ENCODE results near the gene CEP95.

The CEP95 gene

DNA sequence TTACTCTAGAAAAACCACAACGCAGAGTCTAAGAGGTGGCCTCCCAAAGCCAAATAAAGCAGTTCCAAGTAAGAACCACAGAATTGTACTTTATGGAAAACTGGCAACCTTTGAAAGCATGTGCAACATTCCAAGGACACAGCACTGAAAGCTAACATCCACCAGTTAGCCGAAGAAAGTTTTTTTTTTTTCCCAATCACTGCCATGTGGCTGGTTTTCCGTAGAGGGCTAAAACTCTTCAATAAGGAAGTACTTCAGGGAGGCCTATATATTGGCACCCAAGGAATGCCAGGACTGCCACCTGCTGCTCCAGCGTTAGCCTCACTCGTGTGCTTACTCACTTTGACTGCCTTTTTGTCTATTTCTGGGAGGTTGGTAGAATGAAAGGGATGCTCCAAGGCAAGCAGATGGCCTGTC lies 25.2 kb downstream of the CEP95 start:
- TF ChIP-seq, protein P1, sequence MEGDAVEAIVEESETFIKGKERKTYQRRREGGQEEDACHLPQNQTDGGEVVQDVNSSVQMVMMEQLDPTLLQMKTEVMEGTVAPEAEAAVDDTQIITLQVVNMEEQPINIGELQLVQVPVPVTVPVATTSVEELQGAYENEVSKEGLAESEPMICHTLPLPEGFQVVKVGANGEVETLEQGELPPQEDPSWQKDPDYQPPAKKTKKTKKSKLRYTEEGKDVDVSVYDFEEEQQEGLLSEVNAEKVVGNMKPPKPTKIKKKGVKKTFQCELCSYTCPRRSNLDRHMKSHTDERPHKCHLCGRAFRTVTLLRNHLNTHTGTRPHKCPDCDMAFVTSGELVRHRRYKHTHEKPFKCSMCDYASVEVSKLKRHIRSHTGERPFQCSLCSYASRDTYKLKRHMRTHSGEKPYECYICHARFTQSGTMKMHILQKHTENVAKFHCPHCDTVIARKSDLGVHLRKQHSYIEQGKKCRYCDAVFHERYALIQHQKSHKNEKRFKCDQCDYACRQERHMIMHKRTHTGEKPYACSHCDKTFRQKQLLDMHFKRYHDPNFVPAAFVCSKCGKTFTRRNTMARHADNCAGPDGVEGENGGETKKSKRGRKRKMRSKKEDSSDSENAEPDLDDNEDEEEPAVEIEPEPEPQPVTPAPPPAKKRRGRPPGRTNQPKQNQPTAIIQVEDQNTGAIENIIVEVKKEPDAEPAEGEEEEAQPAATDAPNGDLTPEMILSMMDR (IDR thresholded peaks at IDR 0.05; ENCODE audit: low read depth, low read length, missing control alignments): no peak
- no peak overlapping the region for H3K4me3 ChIP-seq (ENCODE audit: low read depth, low read length)
- in situ Hi-C loops (cut with HindIII; ENCODE audit: low sequenced_read_pairs): no loop called here
- peak; percentile 70 for DNase-seq (ENCODE audit: low read depth)

DNA sequence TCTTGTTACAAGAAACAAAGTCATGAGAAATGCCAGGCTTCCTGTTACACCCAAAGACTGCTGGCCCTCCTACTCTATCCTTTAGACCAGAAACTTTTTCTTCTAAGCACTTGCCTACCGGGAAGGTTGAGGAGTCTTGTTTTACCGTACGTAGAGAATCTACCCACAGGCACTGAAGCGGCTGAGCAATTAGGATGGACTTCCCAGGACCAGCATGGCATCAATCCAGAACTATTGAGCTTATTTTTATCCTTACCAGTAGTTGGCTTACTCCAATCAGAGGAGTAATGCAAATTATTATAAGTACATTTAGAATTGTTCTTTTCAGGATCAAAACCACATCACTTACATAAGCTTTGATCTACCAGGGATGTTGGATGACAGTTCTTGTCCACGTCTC lies 25.6 kb downstream of the CEP95 start:
- TF ChIP-seq, protein P1 (IDR thresholded peaks at IDR 0.05; ENCODE audit: low read depth, low read length, missing control alignments): no peak
- in situ Hi-C loops (cut with HindIII; ENCODE audit: low sequenced_read_pairs): no loop called here
- no peak for DNase-seq (ENCODE audit: low read depth)
- no peak overlapping the region for H3K4me3 ChIP-seq (ENCODE audit: low read depth, low read length)

DNA sequence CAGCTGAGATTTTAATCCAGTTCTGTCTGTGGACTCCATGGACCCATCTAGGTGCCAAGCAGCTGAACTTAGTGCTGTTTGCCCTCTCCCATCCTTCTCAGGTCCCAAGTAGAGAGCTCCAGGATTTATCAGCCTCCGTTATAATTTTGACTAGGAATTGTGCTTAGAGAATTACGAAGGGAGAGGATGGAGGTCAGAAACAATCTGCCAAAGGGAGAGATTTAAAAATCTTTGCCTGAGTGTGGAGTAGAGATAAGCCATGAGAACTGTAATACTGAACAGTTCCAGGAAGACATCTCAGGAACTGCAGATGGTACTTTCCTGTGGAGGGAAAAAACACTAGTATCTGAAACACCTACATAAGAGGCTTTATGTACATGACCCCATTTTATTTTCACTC lies 27.0 kb downstream of the CEP95 start:
- in situ Hi-C loops (cut with HindIII; ENCODE audit: low sequenced_read_pairs): no loop called here
- no peak overlapping the region for H3K4me3 ChIP-seq (ENCODE audit: low read depth, low read length)
- DNase-seq (ENCODE audit: low read depth): no peak
- TF ChIP-seq, protein P1 (IDR thresholded peaks at IDR 0.05; ENCODE audit: low read depth, low read length, missing control alignments): no peak

DNA sequence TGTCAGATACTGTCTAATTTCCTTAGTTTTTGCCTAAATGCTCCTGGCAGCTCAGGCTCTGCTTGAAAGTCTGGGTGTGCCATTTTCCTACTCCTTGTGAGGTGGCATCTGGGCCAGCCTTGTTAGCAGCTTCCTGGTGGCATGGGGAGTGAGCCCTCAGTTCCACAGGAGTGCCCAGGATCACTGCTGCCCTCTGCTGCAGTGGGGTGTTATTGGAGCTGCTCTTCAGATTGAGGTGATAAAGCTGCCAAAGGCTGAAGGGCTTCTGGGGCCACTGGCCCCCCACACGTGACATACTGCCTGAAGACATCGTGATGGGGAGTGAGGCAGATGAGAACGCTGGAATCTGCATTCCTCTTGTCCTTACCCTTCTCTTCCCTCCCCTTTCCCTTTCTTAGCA lies 27.4 kb downstream of the CEP95 start:
- in situ Hi-C loops (cut with HindIII; ENCODE audit: low sequenced_read_pairs): no loop called here
- DNase-seq (ENCODE audit: low read depth): no peak
- TF ChIP-seq, protein P1 (IDR thresholded peaks at IDR 0.05; ENCODE audit: low read depth, low read length, missing control alignments): no peak

DNA sequence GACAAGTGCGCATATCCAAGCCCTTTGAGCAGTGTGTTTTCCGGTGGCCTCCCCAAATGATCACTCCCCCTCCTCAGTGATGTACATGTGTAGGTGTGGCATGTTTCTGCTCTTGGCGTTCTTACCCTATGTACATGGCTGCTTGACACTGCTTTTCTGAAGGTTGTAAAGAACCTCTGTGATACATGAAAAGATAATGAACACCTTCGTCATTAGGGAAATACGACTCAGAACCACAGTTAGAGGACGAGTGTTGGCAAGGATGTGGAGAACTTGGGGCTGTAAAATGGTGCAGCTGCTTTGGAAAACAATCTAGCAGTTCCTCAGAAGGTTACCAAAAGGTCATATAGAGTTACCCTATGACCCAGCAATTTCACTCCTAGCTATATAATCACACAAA lies 28.6 kb downstream of the CEP95 start:
- in situ Hi-C loops (cut with HindIII; ENCODE audit: low sequenced_read_pairs): no loop called here
- DNase-seq (ENCODE audit: low read depth): no peak
- H3K4me3 ChIP-seq (ENCODE audit: low read depth, low read length): no peak overlapping the region
- TF ChIP-seq, protein P1 (IDR thresholded peaks at IDR 0.05; ENCODE audit: low read depth, low read length, missing control alignments): no peak

More for the DNA sequence above, 27.4 kb downstream of the CEP95 start:
- H3K4me3 ChIP-seq (ENCODE audit: low read depth, low read length): no peak overlapping the region

DNA sequence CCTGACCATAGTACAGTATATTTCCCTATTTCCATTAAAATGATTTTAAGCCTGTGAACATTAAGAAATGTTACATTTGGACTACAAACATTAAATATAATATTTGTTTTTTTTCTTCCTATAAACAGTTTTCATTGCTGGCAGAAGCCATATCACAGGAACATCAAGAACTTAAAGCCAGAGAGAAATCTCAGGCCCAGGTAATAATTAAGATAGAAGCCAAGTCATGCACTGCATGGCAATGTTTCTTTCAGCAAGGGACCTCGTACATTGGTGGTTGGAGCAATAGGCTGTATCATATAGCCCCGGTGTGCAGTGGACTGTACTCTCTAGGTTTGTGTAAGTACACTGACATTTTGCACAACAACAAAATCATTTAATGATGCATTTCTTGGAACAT lies 30.1 kb downstream of the CEP95 start:
- DNase-seq (ENCODE audit: low read depth): no peak
- H3K4me3 ChIP-seq (ENCODE audit: low read depth, low read length): no peak overlapping the region
- in situ Hi-C loops (cut with HindIII; ENCODE audit: low sequenced_read_pairs): no loop called here
- TF ChIP-seq, protein P1 (IDR thresholded peaks at IDR 0.05; ENCODE audit: low read depth, low read length, missing control alignments): no peak

DNA sequence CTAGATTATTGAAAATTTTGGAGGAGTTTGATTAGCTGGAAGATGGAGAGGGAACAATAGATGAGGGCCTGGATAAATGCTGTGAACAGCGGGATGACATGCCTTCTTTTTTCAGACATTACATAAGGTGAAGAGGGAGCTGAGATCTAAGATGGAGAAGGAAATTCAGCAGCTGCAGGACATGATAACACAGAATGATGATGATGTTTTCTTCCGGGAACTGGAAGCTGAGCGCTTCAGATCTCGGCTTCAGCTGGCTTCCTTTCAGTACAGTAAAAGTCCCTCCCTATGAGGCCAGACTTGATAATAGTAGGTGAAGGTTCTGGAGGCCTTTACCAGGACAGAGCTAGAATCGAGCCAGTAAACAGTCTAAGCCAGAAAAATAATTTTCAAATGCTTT lies 30.7 kb downstream of the CEP95 start:
- TF ChIP-seq, protein P1 (IDR thresholded peaks at IDR 0.05; ENCODE audit: low read depth, low read length, missing control alignments): no peak
- no peak overlapping the region for H3K4me3 ChIP-seq (ENCODE audit: low read depth, low read length)
- DNase-seq (ENCODE audit: low read depth): no peak
- in situ Hi-C loops (cut with HindIII; ENCODE audit: low sequenced_read_pairs): no loop called here
